ENCODE data around the gene CYP27A1.
A peak's percentile ranks its signal among the peaks of the same experiment; 100 is the strongest.

The CYP27A1 gene

GRCh38 chr2:218852911-218853667 is 71.1 kb downstream of the CYP27A1 start:
- no peak overlapping the region for H3K27ac Mint-ChIP-seq
- no peak overlapping the region for H3K4me3 Mint-ChIP-seq
- no peaks in the 10 kb centered on the region for H3K9me3 Mint-ChIP-seq
- DNase-seq (ENCODE audit: low spot score in 2 of 2) (peak; percentile 41 to 83), ATAC-seq (peak; percentile 67)
- peaks cover 13% of the 10 kb centered on the region for H3K4me1 Mint-ChIP-seq
- H3K36me3 Mint-ChIP-seq: no peaks in the 10 kb centered on the region

- Mint-ChIP-seq H3K9me3 (no peaks in the 10 kb centered on the region), H3K36me3 (no peaks in the 10 kb centered on the region), H3K27ac (no peak overlapping the region), H3K4me1 (peaks cover 13% of the 10 kb centered on the region), H3K4me3 (no peak overlapping the region)
- no peak for DNase-seq (ENCODE audit: low spot score in 2 of 2)
- no peak for ATAC-seq
Measured at GRCh38 chr2:218853766-218854165, 71.8 kb downstream of the CYP27A1 start.

GRCh38 chr2:218854860-218855259 is 72.9 kb downstream of the CYP27A1 start:
- Mint-ChIP-seq H3K9me3 (no peaks in the 10 kb centered on the region), H3K27ac (no peak overlapping the region), H3K4me1 (peaks cover 13% of the 10 kb centered on the region), H3K36me3 (no peaks in the 10 kb centered on the region), H3K4me3 (no peak overlapping the region)
- no peak for ATAC-seq
- DNase-seq (ENCODE audit: low spot score in 2 of 2): no peak

- Mint-ChIP-seq H3K4me3 (no peak overlapping the region), H3K4me1 (peaks cover 20% of the 10 kb centered on the region), H3K9me3 (no peaks in the 10 kb centered on the region), H3K27ac (no peak overlapping the region), H3K36me3 (no peaks in the 10 kb centered on the region)
- ATAC-seq (no peak), DNase-seq (ENCODE audit: low spot score in 2 of 2) (no peak)
Measured at GRCh38 chr2:218855305-218856166, 73.6 kb downstream of the CYP27A1 start.

- no peak overlapping the region for H3K4me3 Mint-ChIP-seq
- no peak for DNase-seq (ENCODE audit: low spot score in 2 of 2)
- no peak overlapping the region for H3K27ac Mint-ChIP-seq
- H3K4me1 Mint-ChIP-seq: peaks cover 26% of the 10 kb centered on the region
- ATAC-seq: no peak
- no peaks in the 10 kb centered on the region for H3K9me3 Mint-ChIP-seq
- H3K36me3 Mint-ChIP-seq: no peaks in the 10 kb centered on the region
Measured at GRCh38 chr2:218856167-218856895, 74.4 kb downstream of the CYP27A1 start.

GRCh38 chr2:218856896-218857243 is 74.9 kb downstream of the CYP27A1 start:
- Mint-ChIP-seq H3K27ac (no peak overlapping the region), H3K36me3 (no peaks in the 10 kb centered on the region), H3K4me3 (no peak overlapping the region), H3K4me1 (peaks cover 26% of the 10 kb centered on the region), H3K9me3 (no peaks in the 10 kb centered on the region)
- DNase-seq (ENCODE audit: low spot score in 2 of 2): no peak
- ATAC-seq: no peak

GRCh38 chr2:218857371-218858137 is 75.6 kb downstream of the CYP27A1 start:
- Mint-ChIP-seq H3K9me3 (no peaks in the 10 kb centered on the region), H3K27ac (no peak overlapping the region), H3K4me3 (no peak overlapping the region), H3K4me1 (peaks cover 26% of the 10 kb centered on the region), H3K36me3 (no peaks in the 10 kb centered on the region)
- DNase-seq (ENCODE audit: low spot score in 2 of 2) (no peak), ATAC-seq (no peak)

GRCh38 chr2:218858138-218858445 is 76.1 kb downstream of the CYP27A1 start:
- H3K9me3 Mint-ChIP-seq: no peaks in the 10 kb centered on the region
- no peaks in the 10 kb centered on the region for H3K36me3 Mint-ChIP-seq
- ATAC-seq (no peak), DNase-seq (ENCODE audit: low spot score in 2 of 2) (no peak)
- peaks cover 26% of the 10 kb centered on the region for H3K4me1 Mint-ChIP-seq
- no peak overlapping the region for H3K4me3 Mint-ChIP-seq
- H3K27ac Mint-ChIP-seq: no peak overlapping the region

- ATAC-seq (no peak), DNase-seq (ENCODE audit: low spot score in 2 of 2) (no peak)
- Mint-ChIP-seq H3K36me3 (no peaks in the 10 kb centered on the region), H3K4me3 (peak overlapping the region; percentile 58), H3K27ac (no peak overlapping the region), H3K4me1 (peaks cover 26% of the 10 kb centered on the region), H3K9me3 (no peaks in the 10 kb centered on the region)
Measured at GRCh38 chr2:218858671-218859555, 77.0 kb downstream of the CYP27A1 start.

- DNase-seq (ENCODE audit: low spot score in 2 of 2) (no peak), ATAC-seq (no peak)
- H3K9me3 Mint-ChIP-seq: no peaks in the 10 kb centered on the region
- peaks cover 26% of the 10 kb centered on the region for H3K4me1 Mint-ChIP-seq
- no peaks in the 10 kb centered on the region for H3K36me3 Mint-ChIP-seq
- peak within 1 kb of the TSS; percentile 67 for H3K4me3 Mint-ChIP-seq
- no peak within 1 kb of the TSS for H3K27ac Mint-ChIP-seq
Measured at GRCh38 chr2:218859556-218859987, 77.6 kb downstream of the CYP27A1 start, which contains the start of gene WNT6. WNT6 (plus strand) TSS chr2:218859805; CDS start chr2:218860038, 233 bp downstream.

GRCh38 chr2:218859988-218860831 is 78.3 kb downstream of the CYP27A1 start:
- Mint-ChIP-seq H3K4me1 (peaks cover 26% of the 10 kb centered on the region), H3K9me3 (no peaks in the 10 kb centered on the region), H3K4me3 (peak overlapping the region; percentile 67), H3K36me3 (no peaks in the 10 kb centered on the region), H3K27ac (no peak overlapping the region)
- DNase-seq (ENCODE audit: low spot score in 2 of 2) (no peak), ATAC-seq (no peak)

GRCh38 chr2:218860950-218861381 is 79.0 kb downstream of the CYP27A1 start:
- Mint-ChIP-seq H3K27ac (no peak overlapping the region), H3K9me3 (no peaks in the 10 kb centered on the region)

GRCh38 chr2:218861645-218862318 is 79.8 kb downstream of the CYP27A1 start:
- H3K27ac Mint-ChIP-seq: no peak overlapping the region
- ATAC-seq (no peak), DNase-seq (ENCODE audit: low spot score in 2 of 2) (no peak)
- H3K4me3 Mint-ChIP-seq: no peak overlapping the region
- peaks cover 16% of the 10 kb centered on the region for H3K4me1 Mint-ChIP-seq
- H3K36me3 Mint-ChIP-seq: no peaks in the 10 kb centered on the region
- H3K9me3 Mint-ChIP-seq: no peaks in the 10 kb centered on the region

More at GRCh38 chr2:218860950-218861381, 79.0 kb downstream of the CYP27A1 start:
- no peaks in the 10 kb centered on the region for H3K36me3 Mint-ChIP-seq
- peaks cover 25% of the 10 kb centered on the region for H3K4me1 Mint-ChIP-seq
- ATAC-seq (no peak), DNase-seq (ENCODE audit: low spot score in 2 of 2) (no peak)
- peak overlapping the region; percentile 67 for H3K4me3 Mint-ChIP-seq
